ENCODE results near the gene ASMT.

The ASMT gene

GRCh38 chrX:1587161-1587560 is 27.7 kb upstream of the ASMT start:
- no peak for DNase-seq (ENCODE audit: insufficient read length, low spot score)
- TF ChIP-seq POLR2AphosphoS5 (IDR thresholded peaks at IDR 0.05; ENCODE audit: low read depth, low read length) (no peak), TAF1 (IDR thresholded peaks at IDR 0.05; ENCODE audit: low read depth, low read length) (no peak), POLR2A (IDR thresholded peaks at IDR 0.05; ENCODE audit: low read depth, low read length) (no peak), PAX5 (IDR thresholded peaks at IDR 0.05; ENCODE audit: insufficient read depth, low read length, severe bottlenecking) (no peak), SPI1 (IDR thresholded peaks at IDR 0.05; ENCODE audit: low read depth, low read length) (no peak)
- FAIRE-seq = peak; percentile 71

DNA sequence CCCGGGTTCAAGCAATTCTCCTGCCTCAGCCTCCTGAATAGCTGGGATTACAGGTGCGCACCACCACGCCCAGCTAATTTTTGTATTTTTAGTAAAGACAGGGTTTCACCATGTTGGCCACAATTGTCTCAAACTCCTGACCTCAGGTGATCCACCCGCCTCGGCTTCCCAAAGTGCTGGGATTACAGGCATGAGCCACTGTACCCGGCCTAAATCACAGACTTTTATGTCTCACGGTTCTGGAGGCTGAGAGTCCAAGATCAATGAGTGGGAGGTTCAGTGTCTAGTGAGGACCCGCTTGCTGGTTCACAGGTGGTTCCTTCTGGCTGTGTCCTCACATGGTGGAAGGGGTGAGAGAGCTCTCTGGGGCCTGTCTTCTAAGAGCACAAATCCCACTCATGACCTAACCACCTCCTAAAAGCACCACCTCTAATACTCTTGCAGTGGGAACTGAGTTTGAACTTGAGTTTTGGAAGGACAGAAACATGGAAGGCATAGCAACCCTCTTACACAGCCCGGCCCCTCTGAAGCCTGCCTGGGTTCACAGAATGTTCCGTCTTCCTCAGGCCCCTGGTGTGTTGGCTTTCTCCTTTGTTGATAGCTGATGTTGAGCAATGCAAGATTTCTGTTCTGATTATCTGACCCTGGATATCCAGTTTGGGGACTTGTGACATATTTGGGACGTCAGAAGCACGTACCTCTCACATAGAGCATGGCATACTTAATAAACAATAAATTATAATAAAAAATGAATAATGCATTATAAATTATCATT is 25.3 kb upstream of the ASMT start:
- FAIRE-seq (peak; percentile 58), DNase-seq (ENCODE audit: insufficient read length, low spot score) (no peak)
- no peak for TF ChIP-seq POLR2A (IDR thresholded peaks at IDR 0.05; ENCODE audit: low read depth, low read length)
- no peak for TF ChIP-seq POU2F2 (IDR thresholded peaks at IDR 0.05; ENCODE audit: low read depth, low read length)
- TF ChIP-seq POLR2AphosphoS5 (IDR thresholded peaks at IDR 0.05; ENCODE audit: low read depth, low read length) = no peak
- TF ChIP-seq PAX5 (IDR thresholded peaks at IDR 0.05; ENCODE audit: insufficient read depth, low read length, severe bottlenecking) = no peak
- no peak for TF ChIP-seq TAF1 (IDR thresholded peaks at IDR 0.05; ENCODE audit: low read depth, low read length)
- no peak for TF ChIP-seq SPI1 (IDR thresholded peaks at IDR 0.05; ENCODE audit: low read depth, low read length)

DNA sequence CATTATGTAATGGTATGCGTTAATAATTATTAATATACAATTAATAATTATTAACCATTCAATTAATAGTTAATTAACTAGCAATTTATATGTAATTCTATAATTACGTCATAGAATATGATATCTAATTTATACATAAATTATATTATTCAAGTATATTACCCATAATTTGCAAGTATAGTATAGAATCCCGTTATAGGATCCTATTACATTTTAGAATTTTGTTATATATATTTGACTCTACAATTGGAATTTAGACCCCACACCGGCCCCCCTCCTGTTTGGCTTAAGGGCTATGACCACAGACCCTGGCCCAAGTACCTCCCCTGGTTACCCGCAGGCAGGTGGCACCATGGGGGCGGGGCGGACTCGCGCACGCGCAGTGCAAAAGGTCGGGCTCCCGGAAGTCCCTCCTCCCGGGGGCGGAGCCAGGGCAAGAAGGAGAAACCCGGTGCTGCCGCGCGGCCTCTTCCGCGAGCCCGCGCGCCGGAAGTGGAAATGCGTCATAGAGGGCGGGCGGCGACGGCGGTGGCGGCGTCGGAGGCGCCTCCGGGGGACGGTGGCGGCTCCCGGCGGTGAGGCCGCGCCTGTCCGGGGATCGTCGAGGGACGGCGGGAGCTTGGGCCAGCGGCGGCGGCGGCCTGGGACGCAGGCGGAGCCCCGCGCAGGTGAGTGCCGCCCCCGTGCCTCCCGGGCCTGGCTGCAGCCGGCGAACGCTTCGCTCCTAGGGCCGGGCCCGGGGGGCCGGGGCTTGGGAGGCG is 23.6 kb upstream of the ASMT start, which contains the start of gene AKAP17A:
Gene AKAP17A, plus strand, starts transcription at position 503 of the 761 bp plus-strand sequence. CDS start 1,859 bp downstream, outside the sequence.
- TF ChIP-seq TAF1 (IDR thresholded peaks at IDR 0.05; ENCODE audit: low read depth, low read length) = peak; percentile 71
- no peak for TF ChIP-seq POLR2AphosphoS5 (IDR thresholded peaks at IDR 0.05; ENCODE audit: low read depth, low read length)
- TF ChIP-seq POU2F2 (IDR thresholded peaks at IDR 0.05; ENCODE audit: low read depth, low read length) = no peak; the same call in 1 of the 2 replicates
- no peak for TF ChIP-seq PAX5 (IDR thresholded peaks at IDR 0.05; ENCODE audit: insufficient read depth, low read length, severe bottlenecking)
- TF ChIP-seq POLR2A (IDR thresholded peaks at IDR 0.05; ENCODE audit: low read depth, low read length) = 0 out of 2 replicates have a peak, but pooled peaks have one; percentile 50
- 0 out of 2 replicates have a peak, but pooled peaks have one; percentile 12 for TF ChIP-seq SPI1 (IDR thresholded peaks at IDR 0.05; ENCODE audit: low read depth, low read length)
- DNase-seq (ENCODE audit: insufficient read length, low spot score) = peak; percentile 95
- peak; percentile 97 for FAIRE-seq

GRCh38 chrX:1591863-1592469 is 22.9 kb upstream of the ASMT start:
- TF ChIP-seq TAF1 (IDR thresholded peaks at IDR 0.05; ENCODE audit: low read depth, low read length) = no peak
- DNase-seq (ENCODE audit: insufficient read length, low spot score) (no peak), FAIRE-seq (peak; percentile 56)

DNA sequence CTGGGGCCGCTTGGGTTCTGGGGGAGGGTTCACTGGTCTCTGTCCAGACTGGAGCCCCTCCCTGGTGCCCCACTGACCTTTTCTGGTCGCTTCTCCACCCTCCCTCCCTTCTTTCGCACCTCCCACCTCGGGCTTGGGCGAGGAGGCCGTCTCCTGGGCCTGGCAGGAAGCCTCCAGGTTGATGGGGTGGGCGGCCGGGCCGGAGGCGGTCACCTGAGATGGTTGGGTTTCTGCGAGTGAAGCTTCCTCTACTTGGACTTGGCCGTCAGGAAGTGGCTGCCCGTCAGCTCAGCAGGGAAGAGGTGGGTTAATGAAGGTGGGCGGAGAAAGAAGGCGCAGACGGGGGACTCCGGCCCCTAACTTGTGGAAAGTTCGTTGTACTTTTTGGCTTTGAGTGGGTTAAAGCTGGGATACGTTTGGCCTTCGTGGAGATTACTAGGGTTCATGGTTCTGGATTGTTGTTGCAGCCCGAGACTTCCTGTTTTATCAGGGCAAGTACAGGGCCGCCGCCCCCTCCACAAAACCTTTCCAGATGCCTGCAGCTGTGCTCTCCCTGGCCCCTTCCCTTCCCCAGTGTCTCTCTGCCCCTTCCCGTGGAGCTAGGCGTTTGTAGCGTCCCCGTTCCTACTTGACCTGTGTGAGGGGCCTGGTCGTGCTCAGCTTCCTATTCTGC is 22.3 kb upstream of the ASMT start:
- peak; percentile 83 for FAIRE-seq
- TF ChIP-seq SPI1 (IDR thresholded peaks at IDR 0.05; ENCODE audit: low read depth, low read length) (peak; percentile 75), POLR2A (IDR thresholded peaks at IDR 0.05; ENCODE audit: low read depth, low read length) (no peak)
- peak; percentile 71 for DNase-seq (ENCODE audit: insufficient read length, low spot score)

- no peak for DNase-seq (ENCODE audit: insufficient read length, low spot score)
- TF ChIP-seq POLR2AphosphoS5 (IDR thresholded peaks at IDR 0.05; ENCODE audit: low read depth, low read length) (no peak), POU2F2 (IDR thresholded peaks at IDR 0.05; ENCODE audit: low read depth, low read length) (no peak), SPI1 (IDR thresholded peaks at IDR 0.05; ENCODE audit: low read depth, low read length) (no peak), TAF1 (IDR thresholded peaks at IDR 0.05; ENCODE audit: low read depth, low read length) (no peak), POLR2A (IDR thresholded peaks at IDR 0.05; ENCODE audit: low read depth, low read length) (no peak), PAX5 (IDR thresholded peaks at IDR 0.05; ENCODE audit: insufficient read depth, low read length, severe bottlenecking) (no peak)
- no peak for FAIRE-seq
Measured at GRCh38 chrX:1593286-1594271, 21.3 kb upstream of the ASMT start.

DNA sequence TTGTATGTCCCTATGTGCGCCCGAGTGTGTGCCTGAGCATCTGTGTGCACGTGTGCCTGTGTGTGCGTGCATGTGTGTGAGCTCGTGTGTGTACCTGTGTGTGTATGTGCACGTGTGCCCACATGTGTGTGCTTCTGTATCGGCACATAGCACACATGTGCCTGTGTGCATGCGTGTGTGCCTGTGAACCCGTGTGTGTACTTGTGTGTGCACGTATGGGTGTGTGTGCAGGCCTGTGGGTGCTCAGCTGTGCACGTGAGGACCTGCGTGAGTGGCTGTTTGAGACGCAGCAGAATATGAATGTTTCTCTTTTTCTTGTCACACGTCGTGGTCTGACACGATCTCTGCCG is 19.2 kb upstream of the ASMT start:
- DNase-seq (ENCODE audit: insufficient read length, low spot score) (no peak), FAIRE-seq (peak; percentile 84)
- TF ChIP-seq POLR2AphosphoS5 (IDR thresholded peaks at IDR 0.05; ENCODE audit: low read depth, low read length) (0 out of 2 replicates have a peak, but pooled peaks have one; percentile 19), POLR2A (IDR thresholded peaks at IDR 0.05; ENCODE audit: low read depth, low read length) (no peak)

- FAIRE-seq = no peak
- no peak for DNase-seq (ENCODE audit: insufficient read length, low spot score)
- no peak for TF ChIP-seq POU2F2 (IDR thresholded peaks at IDR 0.05; ENCODE audit: low read depth, low read length)
- TF ChIP-seq POLR2AphosphoS5 (IDR thresholded peaks at IDR 0.05; ENCODE audit: low read depth, low read length) = no peak
- no peak for TF ChIP-seq TAF1 (IDR thresholded peaks at IDR 0.05; ENCODE audit: low read depth, low read length)
- TF ChIP-seq PAX5 (IDR thresholded peaks at IDR 0.05; ENCODE audit: insufficient read depth, low read length, severe bottlenecking) = no peak
- no peak for TF ChIP-seq SPI1 (IDR thresholded peaks at IDR 0.05; ENCODE audit: low read depth, low read length)
- no peak for TF ChIP-seq POLR2A (IDR thresholded peaks at IDR 0.05; ENCODE audit: low read depth, low read length)
Measured at GRCh38 chrX:1596676-1597344, 18.0 kb upstream of the ASMT start.

Measured in GM12891 (cell line).